DOHH2 (cell line): Measurements from ENCODE around the gene ETV7.

Experiments used
- CTCF ChIP-seq: fragments of 200-600 bp; sonication (generic); IDR thresholded peaks from one replicate; pipeline ENCODE4 v1.5.1; 2014; ENCODE audit warnings: antibody characterized with exemption, mild to moderate bottlenecking, low read depth, low read length; ENCODE audit not compliant: poor library complexity, severe bottlenecking
- EZH2phosphoT487 ChIP-seq: fragments of 200-600 bp; sonication (generic); IDR thresholded peaks from 2 replicates; pipeline ENCODE4 v1.6.1; 2017; ENCODE audit warnings: borderline replicate concordance, mild to moderate bottlenecking, antibody characterized with exemption, low read length, moderate library complexity, mixed read lengths

- TF ChIP-seq CTCF: no peak
- no peak for TF ChIP-seq EZH2phosphoT487
Observed at GRCh38 chr6:36374972-36375371, 12.5 kb downstream of the ETV7 start.
